Epithelial cell of esophagus (primary cell): ENCODE results near the gene LANCL1.
A peak's percentile ranks its signal among the peaks of the same experiment; 100 is the strongest.

ENCODE experiments used
- DNase-seq: peaks from one replicate; pipeline ENCODE4 v3.0.0; 2010; ENCODE audit warnings: low read depth
- H3K4me3 ChIP-seq: 2 replicates; pipeline ENCODE4 v1.5.1; 2011; ENCODE audit warnings: mild to moderate bottlenecking, low read length, control low read depth
- CTCF ChIP-seq: IDR thresholded peaks from 2 replicates; pipeline ENCODE4 v1.5.1; 2011; ENCODE audit warnings: low read depth, mild to moderate bottlenecking, low read length, control low read depth, inconsistent platforms; ENCODE audit not compliant: insufficient read depth; ENCODE audit errors: missing control alignments

Gene LANCL1

GRCh38 chr2:210515911-210516310 lies 39.4 kb upstream of the LANCL1 start:
- H3K4me3 ChIP-seq, result no peak overlapping the region
- no peak for DNase-seq
- TF ChIP-seq CTCF, result no peak

GRCh38 chr2:210503725-210504191 lies 27.2 kb upstream of the LANCL1 start:
- H3K4me3 ChIP-seq, result no peak overlapping the region
- TF ChIP-seq CTCF, result no peak
- DNase-seq, result no peak

- peak; percentile 46 for DNase-seq
- peak; percentile 87 for TF ChIP-seq CTCF
- H3K4me3 ChIP-seq, result peak overlapping the region; percentile 22
Measured at GRCh38 chr2:210503001-210503623, 26.6 kb upstream of the LANCL1 start.

- TF ChIP-seq CTCF, result no peak
- no peak for DNase-seq
Measured at GRCh38 chr2:210496512-210496911, 20.0 kb upstream of the LANCL1 start.

GRCh38 chr2:210493528-210493927 lies 17.0 kb upstream of the LANCL1 start:
- TF ChIP-seq CTCF, result no peak
- DNase-seq, result no peak

More at GRCh38 chr2:210496512-210496911, 20.0 kb upstream of the LANCL1 start:
- no peak overlapping the region for H3K4me3 ChIP-seq

GRCh38 chr2:210481601-210482175 lies 5.1 kb upstream of the LANCL1 start:
- DNase-seq, result peak; percentile 42
- TF ChIP-seq CTCF, result no peak
- H3K4me3 ChIP-seq, result no peak overlapping the region

More at GRCh38 chr2:210493528-210493927, 17.0 kb upstream of the LANCL1 start:
- no peak overlapping the region for H3K4me3 ChIP-seq

- TF ChIP-seq CTCF, result no peak
Measured at GRCh38 chr2:210480764-210481163, 4.2 kb upstream of the LANCL1 start.

More at GRCh38 chr2:210480764-210481163, 4.2 kb upstream of the LANCL1 start:
- DNase-seq, result no peak
- H3K4me3 ChIP-seq, result no peak overlapping the region
